OCI-LY7 (cell line): ENCODE measurements around the gene CLSTN2. TPM values are rescaled to one million over a fixed set of nuclear protein-coding genes. Genes with fewer than 3 reads are reported as not detected.

Source experiments
- BruUV-seq: library from RNA; stranded (reverse); fragments of 400-500 nt; replicated peaks from 2 replicates; lab custom pipeline; 2021; lab: Mats Ljungman, UMichigan
- CTCF ChIA-PET: fragments of 300-600 bp; sonication (Branson Sonifier 250); formaldehyde crosslinking; loops from one replicate; lab custom pipeline; 2022; ENCODE audit warnings: antibody characterized with exemption; ENCODE audit not compliant: unreplicated experiment; lab: Charles Lee
- POLR2A ChIA-PET: fragments of 300-600 bp; sonication (Branson Sonifier 250); formaldehyde crosslinking; loops from one replicate; lab custom pipeline; 2022; ENCODE audit warnings: antibody characterized with exemption; lab: Charles Lee
- DNase-seq: peaks from one replicate; pipeline ENCODE4 v3.0.0-alpha.2; 2015; ENCODE audit warnings: low spot score
- H2AFZ ChIP-seq: fragments of 200-600 bp; sonication (generic), shearing (Covaris generic); 2 replicates; pipeline ENCODE4 v1.6.1; 2014; ENCODE audit warnings: mild to moderate bottlenecking, antibody characterized with exemption, low read length, moderate library complexity
- H3K27ac ChIP-seq: fragments of 200-600 bp; sonication (generic); 2 replicates; pipeline ENCODE4 v1.5.1; 2014; ENCODE audit warnings: mixed run types, low read depth, mild to moderate bottlenecking, moderate library complexity, low read length, inconsistent platforms; ENCODE audit not compliant: poor library complexity, severe bottlenecking
- H3K36me3 ChIP-seq: fragments of 200-600 bp; sonication (generic); 2 replicates; pipeline ENCODE4 v1.6.1; 2014; ENCODE audit warnings: mild to moderate bottlenecking, antibody characterized with exemption, low read length, moderate library complexity, mixed read lengths; ENCODE audit not compliant: insufficient read depth
- H3K4me1 ChIP-seq: fragments of 200-600 bp; sonication (generic); 2 replicates; pipeline ENCODE4 v1.5.1; 2014; ENCODE audit warnings: mild to moderate bottlenecking, low read length; ENCODE audit not compliant: insufficient read depth, poor library complexity, severe bottlenecking
- H3K4me2 ChIP-seq: fragments of 200-600 bp; sonication (generic); 2 replicates; pipeline ENCODE4 v1.6.1; 2014; ENCODE audit warnings: mild to moderate bottlenecking, low read length
- H3K4me3 ChIP-seq: fragments of 200-600 bp; sonication (generic); 2 replicates; pipeline ENCODE4 v1.5.1; 2014; ENCODE audit warnings: mild to moderate bottlenecking, low read depth, low read length; ENCODE audit not compliant: poor library complexity, severe bottlenecking
- H3K79me2 ChIP-seq: fragments of 200-600 bp; sonication (generic); 2 replicates; pipeline ENCODE4 v1.6.1; 2016; ENCODE audit warnings: low read depth, mild to moderate bottlenecking, low read length, moderate library complexity, mixed read lengths; ENCODE audit not compliant: insufficient read depth
- H3K9me2 ChIP-seq: fragments of 200-600 bp; sonication (generic); 2 replicates; pipeline ENCODE4 v1.6.1; 2016; ENCODE audit warnings: mild to moderate bottlenecking, low read length, mixed read lengths; ENCODE audit not compliant: insufficient read depth
- H3K9me3 ChIP-seq: fragments of 200-600 bp; sonication (generic); 2 replicates; pipeline ENCODE4 v1.6.1; 2014; ENCODE audit warnings: mild to moderate bottlenecking, mixed run types, low read length, mixed read lengths
- H4K20me1 ChIP-seq: fragments of 200-600 bp; sonication (generic); 2 replicates; pipeline ENCODE4 v1.6.1; 2014; ENCODE audit warnings: mild to moderate bottlenecking, antibody characterized with exemption, low read length, moderate library complexity, mixed read lengths; ENCODE audit not compliant: insufficient read depth
- CTCF ChIP-seq: fragments of 200-600 bp; sonication (generic); conservative IDR thresholded peaks from 2 replicates; pipeline ENCODE4 v1.5.1; 2014; ENCODE audit warnings: mild to moderate bottlenecking, antibody characterized with exemption, low read length, moderate library complexity, mixed read lengths
- EZH2phosphoT487 ChIP-seq: fragments of 200-600 bp; sonication (generic); IDR thresholded peaks from 2 replicates; pipeline ENCODE4 v1.6.1; 2018; ENCODE audit warnings: low read depth, borderline replicate concordance, mild to moderate bottlenecking, mixed run types, antibody characterized with exemption, low read length, moderate library complexity, mixed read lengths
- intact Hi-C: fragments of 100-400 bp; cut with micrococcal nuclease; formaldehyde crosslinking; loops from one replicate; pipeline ENCODE4 v1.10.0; 2022; ENCODE audit not compliant: unreplicated experiment
- total RNA-seq, 2 experiments: library from RNA; depleted of rRNA in 1 of 2; stranded (reverse); fragments of >200 nt in 1 of 2; shearing (Covaris generic) in 1 of 2; gene quantifications; 2 replicates each; pipeline ENCODE4 v1.2.3, GENCODE V29; 2014 to 2022

CLSTN2 gene
- total RNA-seq, 2 experiments from 2014 or later: not detected

- intact Hi-C loops: no loop called here
- Histone ChIP-seq H3K79me2 (no peaks in the 10 kb centered on the region), H4K20me1 (no peaks in the 10 kb centered on the region), H3K4me3 (no peak overlapping the region), H3K27ac (no peak overlapping the region), H3K36me3 (no peaks in the 10 kb centered on the region), H3K9me3 (no peaks in the 10 kb centered on the region), H2AFZ (no peak overlapping the region), H3K4me2 (no peak overlapping the region), H3K4me1 (no peaks in the 10 kb centered on the region), H3K9me2 (no peaks in the 10 kb centered on the region)
- no peak for DNase-seq
- POLR2A ChIA-PET: no interaction called here
- no peak for TF ChIP-seq CTCF
- TF ChIP-seq EZH2phosphoT487: no peak
- CTCF ChIA-PET: no interaction called here
- BruUV-seq: no TSS peak
Measured at GRCh38 chr3:140223197-140223596, 288.2 kb downstream of the CLSTN2 start.

- no TSS peak for BruUV-seq
- POLR2A ChIA-PET: no interaction called here
- Histone ChIP-seq H2AFZ (no peak overlapping the region), H4K20me1 (no peaks in the 10 kb centered on the region), H3K36me3 (no peaks in the 10 kb centered on the region), H3K4me3 (no peak overlapping the region), H3K4me1 (no peaks in the 10 kb centered on the region), H3K4me2 (no peak overlapping the region), H3K9me2 (no peaks in the 10 kb centered on the region), H3K79me2 (no peaks in the 10 kb centered on the region), H3K27ac (no peak overlapping the region), H3K9me3 (no peaks in the 10 kb centered on the region)
- DNase-seq: no peak
- no peak for TF ChIP-seq EZH2phosphoT487
- TF ChIP-seq CTCF: no peak
- intact Hi-C loops: no loop called here
- CTCF ChIA-PET: no interaction called here
Measured at GRCh38 chr3:140223631-140224030, 288.6 kb downstream of the CLSTN2 start.

- Histone ChIP-seq H3K4me1 (no peaks in the 10 kb centered on the region), H4K20me1 (no peaks in the 10 kb centered on the region), H3K4me3 (no peak overlapping the region), H3K27ac (no peak overlapping the region), H3K36me3 (no peaks in the 10 kb centered on the region), H3K9me3 (no peaks in the 10 kb centered on the region), H3K4me2 (no peak overlapping the region), H2AFZ (no peak overlapping the region), H3K79me2 (no peaks in the 10 kb centered on the region), H3K9me2 (no peaks in the 10 kb centered on the region)
- TF ChIP-seq CTCF (no peak), EZH2phosphoT487 (no peak)
- intact Hi-C loops: no loop called here
- ChIA-PET CTCF (no interaction called here), POLR2A (no interaction called here)
- no TSS peak for BruUV-seq
- DNase-seq: no peak
Measured at GRCh38 chr3:140224307-140224706, 289.3 kb downstream of the CLSTN2 start.
